Activated CD4-positive, alpha-beta T cell treated with anti-CD3 and anti-CD28 coated beads for 24 hours (primary cell): ENCODE measurements around the gene HTR1B.
A peak's percentile ranks its signal among the peaks of the same experiment; 100 is the strongest.

ENCODE experiments used
- DNase-seq, 2 donors: peaks; one replicate each; pipeline ENCODE4 v3.0.0-alpha.2; 2020; ENCODE audit warnings: low read depth in 2 of 2

Gene HTR1B, protein sequence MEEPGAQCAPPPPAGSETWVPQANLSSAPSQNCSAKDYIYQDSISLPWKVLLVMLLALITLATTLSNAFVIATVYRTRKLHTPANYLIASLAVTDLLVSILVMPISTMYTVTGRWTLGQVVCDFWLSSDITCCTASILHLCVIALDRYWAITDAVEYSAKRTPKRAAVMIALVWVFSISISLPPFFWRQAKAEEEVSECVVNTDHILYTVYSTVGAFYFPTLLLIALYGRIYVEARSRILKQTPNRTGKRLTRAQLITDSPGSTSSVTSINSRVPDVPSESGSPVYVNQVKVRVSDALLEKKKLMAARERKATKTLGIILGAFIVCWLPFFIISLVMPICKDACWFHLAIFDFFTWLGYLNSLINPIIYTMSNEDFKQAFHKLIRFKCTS

DNA sequence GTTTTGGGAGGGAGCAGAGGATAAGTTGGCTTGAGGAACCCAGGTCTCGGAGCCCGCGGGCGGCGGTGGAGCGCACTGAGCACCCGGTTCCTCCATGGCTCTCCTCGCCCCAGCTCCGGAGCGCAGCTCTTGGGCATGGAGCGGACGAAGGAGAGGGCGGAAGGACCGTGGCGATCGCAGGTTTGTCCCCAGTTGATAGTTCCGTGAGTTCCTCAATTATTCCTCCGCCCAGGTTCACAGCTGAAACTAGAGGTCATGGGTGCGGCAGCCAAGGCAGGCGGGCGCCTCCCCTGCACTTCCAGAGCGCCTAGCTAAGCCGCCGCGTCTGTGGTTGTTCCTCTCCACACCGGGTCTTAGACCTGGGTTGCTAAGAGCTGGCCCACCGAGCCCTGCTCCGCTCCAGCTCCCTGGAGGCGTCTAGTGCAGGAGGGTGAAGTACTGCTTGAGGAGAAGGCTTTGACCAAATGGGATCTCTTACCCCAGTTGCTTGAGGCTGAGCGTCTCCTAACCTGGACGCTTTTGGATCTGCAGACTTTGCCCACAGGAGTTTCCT is at the start of gene HTR1B:
Gene HTR1B (minus strand): TSS at position 184 of the 553 bp plus-strand sequence. CDS start 88 bp downstream, at position 96.
- DNase-seq: no peak

DNA sequence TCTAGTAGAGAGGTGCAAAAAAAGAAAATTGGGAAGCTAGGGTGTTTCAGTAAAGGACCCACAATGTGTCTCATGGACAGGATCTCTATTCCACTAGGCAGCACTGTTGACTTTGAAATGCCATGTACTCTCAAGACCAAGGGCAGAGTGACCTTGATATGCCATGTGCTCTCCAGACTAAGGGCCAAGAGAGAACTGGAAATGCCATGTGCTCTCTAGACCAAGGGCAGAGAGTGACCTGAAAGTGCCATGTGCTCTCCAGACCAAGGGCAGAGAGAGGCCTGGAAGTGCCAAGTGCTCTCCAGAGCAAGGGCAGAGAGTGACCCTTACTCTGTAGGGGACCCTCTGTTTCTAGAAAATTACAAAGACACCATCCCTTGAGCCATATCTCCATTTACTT is 49.3 kb upstream of the HTR1B start:
- DNase-seq: no peak

DNA sequence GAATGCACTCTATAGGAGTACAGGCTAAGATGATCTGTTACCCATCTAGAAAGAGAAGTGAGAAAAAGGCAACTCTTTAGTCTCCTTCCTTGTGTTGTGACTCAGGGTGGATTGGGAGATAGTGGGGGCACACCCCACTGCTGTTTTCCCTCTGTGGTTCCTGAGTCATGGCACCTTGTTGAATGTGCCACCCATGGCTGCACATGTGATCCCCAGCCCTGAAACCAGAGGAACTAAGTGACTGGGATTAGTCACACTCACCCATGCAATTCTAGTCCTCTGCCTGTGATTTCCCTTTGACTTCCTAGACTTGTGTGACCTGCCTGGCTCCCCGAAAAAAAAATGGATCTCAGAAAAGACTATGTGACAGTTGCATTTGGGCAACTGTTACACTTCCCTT is 48.6 kb upstream of the HTR1B start:
- DNase-seq: no peak

DNA sequence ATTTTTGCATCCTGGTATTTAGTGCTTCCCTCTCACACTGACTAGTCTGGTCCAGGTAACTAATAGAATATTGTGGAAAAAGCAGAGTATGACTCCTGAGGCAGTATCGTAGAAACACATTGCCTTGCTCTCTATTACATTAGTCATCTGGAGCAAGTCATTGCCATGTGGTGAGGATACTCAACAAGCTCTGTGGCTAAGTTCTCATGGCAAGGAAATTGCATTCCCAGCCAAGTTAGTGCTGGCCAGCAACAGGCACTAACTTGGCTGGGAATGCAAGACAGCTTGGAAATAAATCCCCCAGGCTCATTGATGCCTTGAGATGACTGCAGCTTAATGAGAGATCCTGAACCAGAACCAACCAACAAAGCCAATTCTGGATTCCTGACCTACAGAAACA is 39.7 kb upstream of the HTR1B start:
- no peak for DNase-seq

DNA sequence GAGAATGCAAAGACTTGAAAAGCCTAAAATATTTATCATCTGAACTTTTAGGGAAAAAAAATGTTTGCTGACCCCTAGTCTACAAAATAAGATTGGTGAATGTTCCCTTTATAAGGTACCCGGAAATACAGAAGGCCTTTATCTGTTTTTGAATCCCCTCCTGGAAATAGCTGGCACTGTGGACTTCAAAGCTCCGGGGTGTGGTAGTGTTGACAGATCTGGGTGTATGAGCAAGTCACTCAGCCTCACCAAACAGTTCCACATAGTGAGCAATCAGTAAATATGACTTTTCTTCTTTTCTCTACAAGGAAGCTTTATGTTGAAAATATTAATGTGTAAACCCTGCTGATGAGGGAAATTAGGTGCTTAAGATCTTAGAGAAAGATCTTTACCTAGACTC is 29.2 kb upstream of the HTR1B start:
- DNase-seq: no peak

DNA sequence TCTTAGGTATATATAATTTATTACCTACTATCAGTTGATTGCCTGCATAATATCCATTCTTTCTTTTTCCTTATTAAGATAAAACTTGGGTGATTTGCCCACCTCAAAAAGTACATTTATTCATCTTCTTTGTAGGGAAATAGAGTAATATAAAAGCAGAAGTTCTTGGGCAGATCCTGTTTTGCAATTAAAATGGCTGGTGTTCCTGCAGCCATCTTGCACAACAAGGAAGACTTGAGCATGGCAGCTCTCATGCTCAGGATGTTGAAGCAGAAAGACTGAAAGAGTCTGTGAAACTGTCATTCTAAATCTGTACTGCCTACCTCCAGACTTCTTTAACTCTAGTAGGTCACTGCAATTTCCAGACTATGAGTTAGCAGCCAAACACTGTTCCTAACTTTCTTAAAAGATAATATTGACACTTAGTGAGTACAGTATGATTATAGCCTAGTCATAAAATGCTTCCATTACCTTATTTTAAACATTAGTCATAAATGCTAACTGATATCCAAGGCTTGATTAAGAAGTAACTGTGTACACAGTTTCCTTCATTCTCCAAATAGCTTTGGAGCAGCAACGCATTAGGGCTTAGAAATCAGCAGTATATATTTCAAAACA is 24.6 kb upstream of the HTR1B start:
- DNase-seq: no peak

DNA sequence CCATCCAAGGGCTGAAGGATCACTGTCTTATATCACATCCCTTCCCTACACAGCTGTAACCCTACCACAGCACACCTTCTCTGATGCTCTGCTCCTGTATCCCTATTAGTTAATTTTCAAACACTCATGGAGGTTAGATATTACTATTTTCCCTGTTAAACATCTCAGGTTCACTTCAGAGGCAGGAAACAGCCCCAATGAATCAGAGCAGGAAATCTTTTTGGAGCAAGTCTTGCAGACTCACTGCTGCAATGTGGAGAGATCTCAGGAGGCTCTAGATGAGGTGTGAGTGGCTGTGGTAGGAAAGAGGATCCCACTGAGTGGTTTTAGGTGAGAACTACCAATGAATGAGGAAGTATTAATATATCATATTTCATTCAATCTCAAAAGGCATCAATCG is 19.7 kb upstream of the HTR1B start:
- DNase-seq: no peak

DNA sequence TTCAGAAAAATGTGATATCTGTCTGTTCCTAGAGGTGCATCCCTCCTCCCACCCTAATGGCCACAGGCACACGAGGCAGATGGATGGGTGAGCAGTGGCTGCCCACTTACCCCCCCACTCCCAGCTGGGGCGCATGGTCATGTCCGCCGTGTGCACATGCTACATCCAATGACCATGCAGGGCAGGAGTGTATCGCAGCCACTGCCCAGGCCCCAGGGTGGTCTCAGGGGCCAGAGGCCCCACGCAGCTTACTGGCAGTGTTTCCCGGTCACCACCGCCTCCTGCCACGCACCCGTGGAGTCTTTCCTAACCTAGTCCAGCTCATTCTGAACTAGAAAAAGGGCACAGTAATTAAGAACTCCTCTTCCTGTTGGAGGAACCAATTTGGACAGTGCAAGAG is 11.7 kb upstream of the HTR1B start:
- no peak for DNase-seq

DNA sequence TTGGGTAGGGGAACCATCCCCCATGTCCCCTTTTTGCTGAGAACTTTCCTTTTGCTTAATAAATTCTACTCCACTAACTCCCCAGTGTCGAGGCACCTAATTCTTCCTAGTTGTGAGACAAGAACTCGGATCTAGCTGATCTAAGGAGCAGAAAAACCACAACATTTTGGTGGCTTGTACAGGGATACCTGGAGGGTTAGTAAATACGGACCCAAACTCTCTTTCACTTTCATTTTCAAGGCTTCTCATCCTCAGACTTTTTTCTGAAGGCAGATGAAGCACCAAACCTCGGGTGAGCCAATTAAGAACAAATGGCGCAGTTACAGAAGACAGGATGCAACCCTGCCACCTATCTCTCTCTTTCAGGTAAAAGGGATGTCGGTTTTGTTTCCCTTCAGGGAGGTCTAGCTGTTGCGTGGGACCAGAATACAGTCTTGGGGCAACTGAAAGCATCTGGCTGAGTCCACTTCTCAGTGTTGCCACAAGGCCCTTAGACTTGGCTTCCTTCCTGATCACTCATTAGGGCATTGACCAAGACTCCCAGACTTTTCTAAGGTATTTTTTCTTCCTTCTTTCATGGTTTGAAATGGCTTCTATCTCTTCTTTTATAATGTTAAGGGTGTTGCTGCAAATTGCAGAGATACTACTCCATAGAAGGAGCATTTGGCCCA is 11.1 kb upstream of the HTR1B start:
- DNase-seq: no peak

DNA sequence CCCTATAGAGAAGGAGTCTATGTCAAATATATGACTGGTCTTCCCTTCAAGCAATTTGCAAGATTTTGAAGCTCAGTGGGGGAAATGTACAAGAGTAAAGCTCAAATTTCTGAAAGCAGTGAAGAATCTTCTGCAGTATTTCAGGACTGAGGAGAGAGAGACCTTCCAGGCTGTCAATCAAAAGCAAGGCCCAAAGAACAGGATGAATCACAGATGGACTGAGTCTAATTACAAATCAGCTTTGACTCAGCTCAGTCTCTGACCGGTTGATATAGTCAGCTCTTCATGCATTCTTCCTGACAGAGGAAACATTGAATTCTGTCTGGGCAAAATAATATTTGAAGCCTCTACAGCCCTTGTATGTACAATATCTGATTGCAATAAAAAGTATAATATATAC is 7.7 kb upstream of the HTR1B start:
- DNase-seq: no peak

DNA sequence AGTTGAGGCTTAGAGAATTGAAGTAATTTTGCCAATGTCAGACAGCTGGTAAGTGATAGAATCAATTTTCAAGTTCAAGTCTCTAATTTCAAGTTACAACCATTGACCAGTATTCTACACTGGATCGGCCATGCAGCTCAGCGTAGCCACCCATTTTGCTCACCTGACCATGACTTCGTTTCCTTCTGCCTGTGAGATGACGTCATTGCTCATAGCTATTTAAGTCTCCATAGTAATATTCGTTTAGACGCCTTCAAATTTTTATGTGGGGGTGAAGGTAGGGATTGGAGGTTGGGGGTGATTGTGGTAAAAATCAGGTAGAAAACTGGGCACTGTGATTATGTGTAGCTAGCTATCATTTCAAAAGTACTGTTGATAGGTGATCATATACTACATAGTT is 5.6 kb upstream of the HTR1B start:
- no peak for DNase-seq

DNA sequence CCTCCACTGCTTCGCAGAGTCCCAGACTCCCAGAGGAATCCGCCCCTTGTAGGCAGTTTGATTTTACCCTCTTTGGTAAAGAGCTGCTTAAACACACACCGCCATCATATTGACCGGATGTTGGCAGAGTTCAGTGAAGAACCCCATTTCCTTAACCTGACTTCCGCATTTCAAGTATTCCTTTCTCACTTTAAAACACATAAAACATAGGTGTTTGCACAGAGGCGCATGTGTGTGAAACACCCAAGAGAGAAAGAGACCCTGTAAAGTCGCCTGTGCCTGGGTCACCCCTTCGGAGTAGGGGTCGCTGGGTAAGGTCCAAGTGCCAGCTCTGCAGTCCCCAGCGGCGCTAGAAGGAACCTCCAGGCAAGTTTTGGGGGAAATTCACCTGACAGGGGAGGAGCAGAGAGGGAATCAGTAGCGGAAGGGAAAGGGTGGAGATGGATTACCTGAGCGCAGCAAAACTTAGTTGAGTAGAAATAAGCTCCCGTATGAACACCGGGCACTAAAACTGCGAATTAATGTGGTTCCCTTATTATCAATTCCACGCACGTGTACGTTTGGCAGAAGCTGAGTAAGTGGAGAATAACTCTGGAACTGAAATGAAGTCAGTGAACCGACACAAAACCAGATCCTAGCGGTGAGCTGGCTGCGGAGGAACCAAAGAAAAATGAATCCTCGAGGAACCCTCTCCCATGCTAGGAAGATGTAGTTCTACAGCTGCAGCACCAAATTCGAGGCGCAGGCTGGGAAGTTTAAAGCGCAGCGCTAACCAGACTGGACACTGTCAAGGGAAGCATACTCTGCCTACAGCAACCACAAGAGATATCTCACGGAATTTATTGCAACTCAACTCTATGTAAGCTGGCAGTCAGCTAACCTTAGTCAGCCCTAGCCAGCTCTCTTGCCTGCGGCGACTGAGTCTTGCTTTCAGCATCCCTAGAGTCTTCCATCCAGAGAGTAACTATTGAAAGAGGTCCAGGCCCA is 3.5 kb upstream of the HTR1B start:
- no peak for DNase-seq

DNA sequence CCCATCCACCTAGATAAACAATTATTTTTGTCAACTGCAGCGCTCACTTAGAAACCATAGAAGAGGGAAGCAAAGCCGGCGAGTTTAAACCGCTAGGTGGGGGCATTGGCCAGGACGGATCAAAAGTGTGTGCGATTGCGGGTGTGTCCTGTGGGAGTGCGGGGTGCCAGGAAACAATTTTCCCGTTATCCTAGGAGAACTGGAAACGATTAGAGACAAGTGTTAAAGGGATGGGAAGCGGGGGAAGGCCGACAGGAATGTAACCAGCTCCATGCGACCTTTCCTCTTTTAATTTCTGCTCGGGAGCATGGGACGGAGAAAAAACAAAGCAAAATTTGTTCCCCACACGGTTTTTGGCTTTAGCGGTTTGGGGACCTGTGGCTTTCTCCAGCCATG is 2.8 kb upstream of the HTR1B start:
- DNase-seq: peak in 1 of 2 donors; percentile 15

DNA sequence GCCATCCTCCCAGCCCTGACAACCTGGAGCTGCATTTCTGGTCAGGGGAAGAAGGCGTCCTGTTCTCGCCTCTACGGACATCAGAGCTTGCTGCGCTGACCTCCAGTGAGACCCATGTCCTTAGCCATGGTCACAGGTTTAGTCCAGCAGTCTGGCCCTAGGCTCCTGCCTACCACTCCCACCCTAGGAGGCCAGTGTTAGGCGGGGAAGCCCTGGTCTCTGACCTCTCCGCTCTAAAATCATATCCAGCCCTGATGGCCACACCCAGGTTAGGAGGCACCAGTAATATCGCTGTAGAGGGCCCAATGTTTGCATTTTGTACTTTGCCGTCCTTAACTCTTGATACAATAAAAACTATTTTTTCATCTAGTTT is 1.2 kb upstream of the HTR1B start:
- DNase-seq: no peak

DNA sequence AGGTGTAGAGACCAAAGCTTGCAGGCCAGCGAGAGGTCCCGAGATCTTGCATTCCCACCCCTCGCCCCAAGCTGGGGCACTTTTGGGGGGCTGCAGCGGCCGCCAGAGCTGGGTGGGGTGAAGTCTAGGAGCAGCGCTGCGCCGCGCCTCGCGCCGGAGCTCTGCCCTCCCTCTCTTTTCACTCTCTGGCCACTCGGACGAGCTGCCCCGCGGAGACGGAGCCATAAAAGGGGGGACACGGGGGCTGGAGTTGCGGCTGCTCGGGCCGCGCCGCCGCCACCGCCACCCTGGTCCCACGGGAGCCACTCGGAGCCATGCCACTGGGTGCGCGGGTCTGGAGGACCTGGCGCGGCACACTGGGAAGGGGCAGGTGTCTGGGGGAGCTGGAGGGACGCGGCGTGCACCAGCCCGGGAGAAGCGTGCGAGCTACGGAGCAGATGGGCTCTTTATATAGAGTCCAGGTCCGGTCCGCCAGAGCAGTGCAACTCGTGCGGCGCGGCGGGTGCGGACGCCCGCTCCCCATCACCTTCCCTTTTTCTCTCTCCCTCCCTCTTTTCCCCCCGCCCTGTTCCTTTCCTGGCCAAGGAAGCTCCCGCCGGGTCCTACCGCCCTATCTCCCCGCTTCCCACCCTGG is 687 bp upstream of the HTR1B start:
- DNase-seq: no peak

DNA sequence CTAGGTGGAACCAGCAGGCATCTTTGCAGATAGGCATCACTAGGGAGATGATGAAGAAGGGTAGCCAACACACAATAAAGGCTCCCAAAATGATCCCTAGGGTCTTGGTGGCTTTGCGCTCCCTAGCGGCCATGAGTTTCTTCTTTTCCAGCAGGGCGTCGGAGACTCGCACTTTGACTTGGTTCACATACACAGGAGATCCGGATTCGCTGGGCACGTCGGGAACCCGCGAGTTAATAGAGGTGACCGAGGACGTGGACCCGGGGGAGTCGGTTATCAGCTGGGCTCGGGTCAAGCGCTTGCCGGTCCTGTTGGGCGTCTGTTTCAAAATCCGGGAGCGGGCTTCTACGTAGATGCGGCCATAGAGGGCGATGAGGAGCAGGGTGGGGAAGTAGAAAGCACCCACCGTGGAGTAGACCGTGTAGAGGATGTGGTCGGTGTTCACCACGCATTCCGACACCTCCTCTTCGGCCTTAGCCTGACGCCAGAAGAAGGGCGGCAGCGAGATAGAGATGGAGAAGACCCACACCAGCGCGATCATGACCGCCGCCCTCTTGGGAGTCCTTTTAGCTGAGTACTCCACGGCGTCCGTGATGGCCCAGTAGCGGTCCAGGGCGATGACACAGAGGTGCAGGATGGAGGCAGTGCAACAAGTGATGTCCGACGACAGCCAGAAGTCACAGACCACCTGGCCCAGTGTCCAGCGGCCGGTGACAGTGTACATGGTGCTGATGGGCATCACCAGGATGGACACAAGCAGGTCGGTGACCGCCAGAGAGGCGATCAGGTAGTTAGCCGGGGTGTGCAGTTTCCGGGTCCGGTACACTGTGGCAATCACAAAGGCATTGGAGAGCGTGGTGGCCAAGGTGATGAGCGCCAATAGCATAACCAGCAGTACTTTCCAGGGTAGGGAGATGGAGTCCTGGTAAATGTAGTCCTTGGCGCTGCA is 658 bp downstream of the HTR1B start:
- no peak for DNase-seq

DNA sequence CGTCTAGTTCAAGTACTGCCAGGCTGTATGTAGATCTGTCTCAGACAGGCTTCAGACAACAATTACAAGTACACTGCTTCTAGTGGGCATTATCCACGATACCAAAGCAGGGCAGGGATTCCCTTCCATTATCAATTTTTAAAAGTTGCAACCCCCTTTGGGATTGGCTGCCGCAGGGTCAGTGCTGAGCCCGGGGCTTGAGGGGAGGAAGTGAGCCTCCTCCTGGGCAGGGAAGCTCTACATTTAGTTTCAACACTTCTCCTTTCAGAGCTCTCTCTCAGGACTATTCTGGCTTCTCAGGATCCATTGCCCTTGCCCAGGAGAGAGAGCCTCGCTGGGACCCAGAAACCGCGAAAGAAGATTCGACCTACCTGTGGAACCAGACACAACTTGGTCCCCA is 1.5 kb downstream of the HTR1B start:
- no peak for DNase-seq

DNA sequence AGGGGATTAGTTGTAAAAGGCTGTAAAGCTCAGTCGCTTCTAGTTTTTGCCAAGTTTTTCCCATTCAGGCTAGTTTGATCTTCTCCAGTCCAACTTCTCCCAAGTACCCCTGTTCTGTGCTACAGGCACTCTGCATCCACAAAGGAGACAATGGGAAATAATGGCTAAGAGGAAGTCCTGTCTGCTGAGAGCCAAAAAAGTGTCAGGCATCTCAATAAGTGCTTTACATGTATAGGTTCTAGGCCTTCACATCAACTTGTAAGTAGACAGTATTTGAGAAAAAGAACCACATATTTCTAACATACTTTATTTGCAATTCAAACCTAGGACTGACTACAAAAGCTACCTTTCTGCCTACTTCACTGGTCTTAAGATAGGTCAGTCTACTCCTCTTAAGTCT is 4.9 kb downstream of the HTR1B start:
- DNase-seq: no peak

DNA sequence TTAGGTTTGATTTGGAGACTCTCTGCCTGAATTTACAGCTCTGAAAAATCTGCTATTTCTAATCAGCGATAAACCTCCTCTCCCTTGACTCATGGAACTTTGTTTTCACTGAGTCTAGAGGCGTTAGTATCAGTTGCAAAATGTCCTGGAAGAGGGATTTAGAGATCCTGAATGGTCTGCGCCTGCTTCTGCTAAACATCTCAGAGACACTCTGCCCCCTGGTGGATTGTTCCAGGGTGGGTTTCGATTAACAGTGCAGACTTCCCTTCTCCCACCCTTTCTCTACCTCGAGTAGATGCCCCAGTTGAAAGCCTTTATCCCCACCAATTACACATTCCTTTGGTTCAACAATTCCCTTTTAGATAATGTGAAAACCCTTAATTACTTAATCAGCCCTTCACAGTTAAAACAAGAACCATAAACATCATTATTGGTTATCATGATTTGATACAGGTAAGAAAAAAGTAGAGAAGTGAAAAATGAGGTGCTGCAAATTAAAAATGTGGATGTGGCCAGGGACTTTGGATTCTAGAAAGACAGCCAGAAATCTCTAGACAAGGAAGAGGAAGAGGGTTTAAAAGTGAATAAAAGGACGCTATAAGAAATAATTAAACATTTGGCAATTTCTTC is 5.5 kb downstream of the HTR1B start:
- DNase-seq: peak in 1 of 2 donors; percentile 16
